BE2C (cell line): Measurements from ENCODE around the gene SLC13A3.

ENCODE experiments used
- DNase-seq: peaks from one replicate; pipeline ENCODE4 v3.0.0-alpha.2; 2020
- H3K27me3 ChIP-seq: fragments of 250-450 bp; sonication (Bioruptor Pico); 2 replicates; pipeline ENCODE4 v1.5.1; 2020; ENCODE audit warnings: mild to moderate bottlenecking
- H3K36me3 ChIP-seq: fragments of 250-450 bp; sonication (Bioruptor Pico); 2 replicates; pipeline ENCODE4 v1.5.1; 2020; ENCODE audit warnings: mild to moderate bottlenecking
- H3K4me1 ChIP-seq: fragments of 250-450 bp; sonication (Bioruptor Pico); 2 replicates; pipeline ENCODE4 v1.5.1; 2020
- H3K4me3 ChIP-seq: 2 replicates; pipeline ENCODE4 v1.5.1; 2011; ENCODE audit warnings: low read depth, low read length
- H3K9me3 ChIP-seq: fragments of 250-450 bp; sonication (Bioruptor Pico); 2 replicates; pipeline ENCODE4 v1.5.1; 2020
- CTCF ChIP-seq: IDR thresholded peaks from 2 replicates; pipeline ENCODE4 v1.5.1; 2012; ENCODE audit warnings: mild to moderate bottlenecking, low read depth, low read length

The SLC13A3 gene

GRCh38 chr20:46559685-46560440 is 91.4 kb downstream of the SLC13A3 start:
- H3K27me3 ChIP-seq: peaks cover 19% of the 10 kb centered on the region
- H3K9me3 ChIP-seq: no peaks in the 10 kb centered on the region
- no peaks in the 10 kb centered on the region for H3K36me3 ChIP-seq
- no peak overlapping the region for H3K4me3 ChIP-seq
- DNase-seq: no peak
- TF ChIP-seq CTCF: no peak; the same call in 1 of the 2 replicates
- no peaks in the 10 kb centered on the region for H3K4me1 ChIP-seq

GRCh38 chr20:46559001-46559400 is 92.3 kb downstream of the SLC13A3 start:
- no peak overlapping the region for H3K4me3 ChIP-seq
- H3K9me3 ChIP-seq: no peaks in the 10 kb centered on the region
- no peak for TF ChIP-seq CTCF
- H3K36me3 ChIP-seq: no peaks in the 10 kb centered on the region
- peaks cover 19% of the 10 kb centered on the region for H3K27me3 ChIP-seq
- no peaks in the 10 kb centered on the region for H3K4me1 ChIP-seq
- DNase-seq: no peak

DNA sequence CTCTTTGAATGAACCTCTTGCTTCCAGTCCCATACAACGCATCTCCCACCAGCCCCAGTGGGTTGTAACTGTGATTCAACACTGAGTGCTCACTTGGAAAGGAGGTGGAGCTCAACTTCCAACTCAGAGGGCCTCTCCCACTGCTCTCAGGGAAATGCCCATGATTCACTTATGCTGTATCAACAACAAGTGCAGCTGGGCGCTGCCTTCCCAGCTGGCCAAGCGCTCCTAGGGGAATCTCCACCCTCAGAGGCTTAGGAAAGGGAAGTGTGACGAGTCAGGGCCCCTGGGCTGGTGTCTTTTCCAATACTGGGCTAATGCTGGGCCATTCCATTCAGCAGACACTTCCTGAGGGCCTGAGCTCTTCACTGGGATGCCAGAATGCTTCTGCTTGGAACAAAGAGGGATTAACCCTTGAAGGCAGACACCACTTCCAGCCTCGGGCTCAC is 92.7 kb downstream of the SLC13A3 start:
- Histone ChIP-seq H3K36me3 (no peaks in the 10 kb centered on the region), H3K27me3 (peaks cover 19% of the 10 kb centered on the region), H3K9me3 (no peaks in the 10 kb centered on the region), H3K4me1 (no peaks in the 10 kb centered on the region), H3K4me3 (no peak overlapping the region)
- TF ChIP-seq CTCF: no peak
- no peak for DNase-seq

DNA sequence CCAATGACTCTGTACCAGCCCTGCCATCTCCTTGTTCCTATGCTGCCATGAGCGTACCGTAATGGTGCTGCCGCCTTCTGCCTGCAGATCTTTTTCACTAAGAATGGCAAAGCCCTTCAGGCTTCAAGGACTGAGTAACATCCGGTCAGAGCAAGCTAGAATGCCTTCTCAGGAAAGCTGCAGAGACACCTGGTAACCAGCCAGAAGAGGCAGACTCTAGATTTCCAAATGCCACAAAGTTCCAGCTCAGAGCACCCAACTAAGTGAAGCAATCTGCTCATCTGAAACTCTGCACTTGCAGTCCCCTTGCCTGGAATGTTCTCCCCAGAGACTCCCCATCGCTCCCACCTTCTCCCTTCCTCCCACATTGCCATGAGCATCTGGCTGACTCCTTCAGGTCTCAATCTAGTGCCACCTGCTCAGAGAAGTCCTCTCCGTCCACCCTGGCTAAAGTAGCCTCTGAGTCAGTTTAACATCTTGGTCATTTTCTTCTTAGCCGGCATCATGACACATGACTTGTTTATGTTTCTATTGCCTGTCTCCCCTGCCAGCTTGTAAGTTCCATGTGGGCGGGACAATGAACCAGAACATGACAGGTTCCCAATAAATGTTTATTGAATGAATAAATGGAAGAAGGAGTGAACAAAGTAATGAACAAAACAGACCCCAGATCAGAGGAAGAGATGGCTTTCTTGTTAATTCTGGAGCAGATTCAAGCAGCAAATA is 93.9 kb downstream of the SLC13A3 start:
- H3K9me3 ChIP-seq: no peaks in the 10 kb centered on the region
- no peaks in the 10 kb centered on the region for H3K36me3 ChIP-seq
- no peak for DNase-seq
- H3K4me3 ChIP-seq: no peak overlapping the region
- peaks cover 21% of the 10 kb centered on the region for H3K27me3 ChIP-seq
- no peak for TF ChIP-seq CTCF
- no peaks in the 10 kb centered on the region for H3K4me1 ChIP-seq

- no peak for DNase-seq
- Histone ChIP-seq H3K4me1 (no peaks in the 10 kb centered on the region), H3K27me3 (peaks cover 22% of the 10 kb centered on the region), H3K36me3 (no peaks in the 10 kb centered on the region), H3K9me3 (no peaks in the 10 kb centered on the region), H3K4me3 (no peak overlapping the region)
- no peak for TF ChIP-seq CTCF
Measured at GRCh38 chr20:46555370-46555956, 95.8 kb downstream of the SLC13A3 start.
